Measurements from ENCODE around the gene LILRB4.
"Not testable (repeated sequence)": the region's sequence is repeated elsewhere in the genome, so short reads cannot be mapped to it uniquely, and the experiment has no call there.

The LILRB4 gene

DNA sequence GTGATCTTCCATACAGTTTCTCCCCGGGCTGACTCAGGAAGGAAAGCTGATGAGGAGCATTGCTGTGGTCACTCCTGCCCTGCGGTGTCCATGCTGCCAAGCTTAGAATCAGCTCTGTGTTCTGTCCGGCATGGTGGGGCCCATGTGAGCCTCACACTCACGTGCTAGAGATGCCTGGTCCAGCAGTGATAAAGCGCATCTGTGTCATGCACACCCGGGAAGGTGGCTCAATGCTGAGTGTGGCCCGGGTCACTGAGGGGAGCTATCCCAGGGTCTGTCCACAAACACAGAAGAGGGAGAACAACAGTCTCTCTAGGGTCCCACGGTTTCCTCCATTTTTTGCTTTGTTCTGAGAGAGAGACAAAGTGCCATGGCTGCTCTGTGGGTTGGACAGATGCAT is 36.0 kb upstream of the LILRB4 start:
- no peak overlapping the region for H3K4me3 ChIP-seq (ENCODE audit: low read depth, low read length)
- TF ChIP-seq, protein P1, sequence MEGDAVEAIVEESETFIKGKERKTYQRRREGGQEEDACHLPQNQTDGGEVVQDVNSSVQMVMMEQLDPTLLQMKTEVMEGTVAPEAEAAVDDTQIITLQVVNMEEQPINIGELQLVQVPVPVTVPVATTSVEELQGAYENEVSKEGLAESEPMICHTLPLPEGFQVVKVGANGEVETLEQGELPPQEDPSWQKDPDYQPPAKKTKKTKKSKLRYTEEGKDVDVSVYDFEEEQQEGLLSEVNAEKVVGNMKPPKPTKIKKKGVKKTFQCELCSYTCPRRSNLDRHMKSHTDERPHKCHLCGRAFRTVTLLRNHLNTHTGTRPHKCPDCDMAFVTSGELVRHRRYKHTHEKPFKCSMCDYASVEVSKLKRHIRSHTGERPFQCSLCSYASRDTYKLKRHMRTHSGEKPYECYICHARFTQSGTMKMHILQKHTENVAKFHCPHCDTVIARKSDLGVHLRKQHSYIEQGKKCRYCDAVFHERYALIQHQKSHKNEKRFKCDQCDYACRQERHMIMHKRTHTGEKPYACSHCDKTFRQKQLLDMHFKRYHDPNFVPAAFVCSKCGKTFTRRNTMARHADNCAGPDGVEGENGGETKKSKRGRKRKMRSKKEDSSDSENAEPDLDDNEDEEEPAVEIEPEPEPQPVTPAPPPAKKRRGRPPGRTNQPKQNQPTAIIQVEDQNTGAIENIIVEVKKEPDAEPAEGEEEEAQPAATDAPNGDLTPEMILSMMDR (IDR thresholded peaks at IDR 0.05; ENCODE audit: insufficient read depth, low read length, missing control alignments) = no peak
- POLR2A ChIA-PET = interaction anchor here (0.7 kb wide), 1 partner anchor 89 kb away, joined by 3 read pairs; no protein-coding TSS in a partner anchor
- no peak for DNase-seq (ENCODE audit: low read depth, low spot score)
- CTCF ChIA-PET = no interaction called here

DNA sequence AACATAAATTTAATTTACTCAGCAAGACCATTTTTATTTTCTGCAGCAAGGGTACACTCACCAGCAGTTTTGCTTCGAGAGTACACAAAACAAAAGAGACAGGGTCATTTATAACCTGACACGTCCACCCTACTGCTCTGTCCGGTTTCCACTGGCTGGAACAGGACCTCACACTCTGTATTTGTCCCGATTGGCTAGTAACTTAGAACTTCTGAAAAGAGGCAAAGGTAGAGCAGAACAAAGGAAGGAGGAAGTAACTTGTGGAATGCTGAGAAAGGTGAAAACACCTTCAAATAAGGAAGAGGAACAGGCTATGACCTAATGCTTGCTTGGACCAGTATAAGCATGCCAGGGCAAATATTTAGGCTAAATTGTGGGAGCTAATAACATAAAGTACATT is 34.9 kb upstream of the LILRB4 start:
- CTCF ChIA-PET; DNase-seq (ENCODE audit: low read depth, low spot score); POLR2A ChIA-PET; H3K4me3 ChIP-seq (ENCODE audit: low read depth, low read length): not testable (repeated sequence)

DNA sequence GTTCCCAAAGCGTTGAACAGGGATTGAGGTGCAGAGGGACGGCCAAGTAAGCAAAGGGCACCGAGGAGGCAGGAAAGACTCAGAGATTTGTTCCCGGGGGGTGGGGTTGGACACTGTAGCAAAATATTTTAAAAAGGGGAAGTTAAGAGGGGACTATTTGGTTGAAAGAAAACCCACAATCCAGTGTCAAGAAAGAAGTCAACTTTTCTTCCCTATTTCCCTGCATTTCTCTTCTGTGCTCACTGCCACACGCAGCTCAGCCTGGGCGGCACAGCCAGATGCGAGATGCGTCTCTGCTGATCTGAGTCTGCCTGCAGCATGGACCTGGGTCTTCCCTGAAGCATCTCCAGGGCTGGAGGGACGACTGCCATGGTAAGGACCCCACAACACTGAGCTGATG is 32.5 kb upstream of the LILRB4 start, which contains the start of gene LILRB1:
Gene LILRB1, plus strand, starts transcription at position 223 of the 400 bp plus-strand sequence. CDS start 590 bp downstream, outside the sequence.
- POLR2A ChIA-PET; H3K4me3 ChIP-seq (ENCODE audit: low read depth, low read length); DNase-seq (ENCODE audit: low read depth, low spot score); CTCF ChIA-PET: not testable (repeated sequence)

DNA sequence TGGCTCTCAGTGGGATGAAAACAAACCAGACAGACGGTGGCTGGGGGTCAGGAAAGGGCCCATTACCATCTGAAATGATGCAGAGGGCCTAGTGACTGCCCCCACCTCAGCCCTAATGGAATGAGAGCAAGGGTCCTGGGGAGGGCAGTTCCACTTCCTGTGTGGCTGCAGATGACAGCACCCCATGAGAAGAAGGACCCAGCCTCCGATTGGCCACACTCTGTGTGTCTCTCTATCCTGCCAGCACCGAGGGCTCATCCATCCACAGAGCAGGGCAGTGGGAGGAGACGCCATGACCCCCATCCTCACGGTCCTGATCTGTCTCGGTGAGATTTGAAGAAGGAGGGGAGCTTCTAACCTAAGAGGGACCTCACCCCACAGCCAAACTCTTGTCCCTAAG is 32.0 kb upstream of the LILRB4 start:
- no peak for DNase-seq (ENCODE audit: low read depth, low spot score)
- CTCF ChIA-PET = no interaction called here
- POLR2A ChIA-PET = no interaction called here
- H3K4me3 ChIP-seq (ENCODE audit: low read depth, low read length) = no peak overlapping the region
- TF ChIP-seq, protein P1 (IDR thresholded peaks at IDR 0.05; ENCODE audit: insufficient read depth, low read length, missing control alignments) = no peak

DNA sequence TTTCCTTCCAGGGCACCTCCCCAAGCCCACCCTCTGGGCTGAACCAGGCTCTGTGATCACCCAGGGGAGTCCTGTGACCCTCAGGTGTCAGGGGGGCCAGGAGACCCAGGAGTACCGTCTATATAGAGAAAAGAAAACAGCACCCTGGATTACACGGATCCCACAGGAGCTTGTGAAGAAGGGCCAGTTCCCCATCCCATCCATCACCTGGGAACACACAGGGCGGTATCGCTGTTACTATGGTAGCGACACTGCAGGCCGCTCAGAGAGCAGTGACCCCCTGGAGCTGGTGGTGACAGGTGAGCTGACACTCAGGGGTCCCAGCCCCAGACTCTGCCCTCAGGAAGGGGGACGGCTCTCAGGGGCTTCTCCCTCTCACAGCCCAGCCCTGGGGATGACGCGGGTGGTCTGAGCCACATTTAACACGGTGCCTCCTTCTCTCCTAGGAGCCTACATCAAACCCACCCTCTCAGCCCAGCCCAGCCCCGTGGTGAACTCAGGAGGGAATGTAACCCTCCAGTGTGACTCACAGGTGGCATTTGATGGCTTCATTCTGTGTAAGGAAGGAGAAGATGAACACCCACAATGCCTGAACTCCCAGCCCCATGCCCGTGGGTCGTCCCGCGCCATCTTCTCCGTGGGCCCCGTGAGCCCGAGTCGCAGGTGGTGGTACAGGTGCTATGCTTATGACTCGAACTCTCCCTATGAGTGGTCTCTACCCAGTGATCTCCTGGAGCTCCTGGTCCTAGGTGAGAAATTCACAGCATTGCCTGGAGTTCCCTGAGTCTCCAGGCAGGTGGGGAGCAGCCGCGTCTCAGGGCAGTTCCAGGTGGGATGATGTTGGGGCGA is 31.1 kb upstream of the LILRB4 start:
- DNase-seq (ENCODE audit: low read depth, low spot score); CTCF ChIA-PET; POLR2A ChIA-PET; H3K4me3 ChIP-seq (ENCODE audit: low read depth, low read length): not testable (repeated sequence)

DNA sequence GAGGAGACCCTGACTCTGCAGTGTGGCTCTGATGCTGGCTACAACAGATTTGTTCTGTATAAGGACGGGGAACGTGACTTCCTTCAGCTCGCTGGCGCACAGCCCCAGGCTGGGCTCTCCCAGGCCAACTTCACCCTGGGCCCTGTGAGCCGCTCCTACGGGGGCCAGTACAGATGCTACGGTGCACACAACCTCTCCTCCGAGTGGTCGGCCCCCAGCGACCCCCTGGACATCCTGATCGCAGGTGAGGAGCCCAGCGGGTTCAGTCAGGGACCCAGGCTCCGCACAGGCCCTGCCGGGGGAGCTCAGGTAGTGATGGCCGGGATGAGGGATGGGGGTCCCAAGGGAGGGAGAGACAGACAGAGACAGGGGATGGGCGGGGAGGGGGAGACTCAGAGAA is 30.3 kb upstream of the LILRB4 start:
- H3K4me3 ChIP-seq (ENCODE audit: low read depth, low read length); DNase-seq (ENCODE audit: low read depth, low spot score); CTCF ChIA-PET; POLR2A ChIA-PET: not testable (repeated sequence)

DNA sequence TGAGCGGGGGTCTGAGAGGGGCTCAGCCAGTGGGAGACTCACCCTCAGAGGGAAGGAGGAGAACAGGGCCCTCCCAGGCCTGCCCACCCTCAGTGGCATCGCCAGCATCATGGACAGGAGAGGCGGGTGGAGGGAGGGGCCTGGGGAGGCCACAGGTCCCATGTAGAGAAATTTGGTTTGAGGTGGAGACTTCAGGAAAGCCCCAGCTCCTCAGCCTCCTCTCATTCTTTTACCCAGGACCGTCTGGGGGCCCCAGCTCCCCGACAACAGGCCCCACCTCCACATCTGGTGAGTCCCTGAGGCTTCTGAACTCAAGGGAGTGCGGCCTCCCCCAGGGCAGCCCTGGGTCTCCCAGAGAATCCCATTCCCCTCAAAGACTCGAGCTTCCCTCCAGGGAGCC is 29.4 kb upstream of the LILRB4 start:
- TF ChIP-seq, protein P1 (IDR thresholded peaks at IDR 0.05; ENCODE audit: insufficient read depth, low read length, missing control alignments) = no peak
- ChIA-PET POLR2A (no interaction called here), CTCF (no interaction called here)
- DNase-seq (ENCODE audit: low read depth, low spot score) = no peak
- H3K4me3 ChIP-seq (ENCODE audit: low read depth, low read length) = no peak overlapping the region

DNA sequence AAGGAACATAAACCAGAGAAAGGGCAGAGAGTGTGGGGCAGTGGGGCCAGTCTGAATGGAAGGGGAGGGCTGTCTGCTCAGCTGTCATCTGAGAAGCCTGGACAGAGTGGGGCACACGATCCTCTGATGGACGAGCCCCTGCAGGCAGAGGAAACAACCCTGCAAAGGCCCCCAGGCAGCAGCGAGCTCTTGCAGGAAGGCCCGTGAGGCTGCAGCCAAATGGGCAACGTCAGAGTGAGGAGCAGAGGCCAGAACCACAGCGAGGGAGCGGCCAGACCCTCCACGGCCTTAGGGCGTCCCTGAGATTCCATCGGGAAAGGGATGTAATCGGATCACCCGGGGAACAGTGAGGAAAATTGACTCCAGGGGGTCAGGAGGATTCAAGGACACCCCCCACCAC is 26.7 kb upstream of the LILRB4 start:
- CTCF ChIA-PET; DNase-seq (ENCODE audit: low read depth, low spot score); POLR2A ChIA-PET; H3K4me3 ChIP-seq (ENCODE audit: low read depth, low read length): not testable (repeated sequence)

DNA sequence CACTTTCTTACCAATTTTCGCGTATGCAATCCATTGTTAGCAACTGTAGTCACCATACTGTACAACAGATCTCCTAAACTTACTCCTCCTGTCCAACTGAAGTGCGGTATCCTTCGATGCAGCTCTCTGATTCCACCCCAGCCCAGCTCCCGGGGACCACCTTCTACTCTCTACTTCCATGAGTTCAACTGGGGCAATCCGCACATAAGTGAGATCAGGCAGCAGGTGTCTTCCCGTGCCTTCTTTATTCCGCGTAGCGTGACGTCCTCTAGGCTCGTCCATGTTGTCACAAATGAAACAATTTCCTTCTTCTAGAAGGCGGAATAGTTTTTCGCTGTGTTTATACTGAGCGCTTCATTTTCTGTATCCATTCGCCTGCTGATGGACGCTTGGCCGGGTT is 24.1 kb upstream of the LILRB4 start:
- POLR2A ChIA-PET = no interaction called here
- TF ChIP-seq, protein P1 (IDR thresholded peaks at IDR 0.05; ENCODE audit: insufficient read depth, low read length, missing control alignments) = no peak
- no peak overlapping the region for H3K4me3 ChIP-seq (ENCODE audit: low read depth, low read length)
- DNase-seq (ENCODE audit: low read depth, low spot score) = no peak
- CTCF ChIA-PET = interaction anchor here (1.4 kb wide), 1 partner anchor 14 kb away, joined by 3 read pairs; no protein-coding TSS in a partner anchor

DNA sequence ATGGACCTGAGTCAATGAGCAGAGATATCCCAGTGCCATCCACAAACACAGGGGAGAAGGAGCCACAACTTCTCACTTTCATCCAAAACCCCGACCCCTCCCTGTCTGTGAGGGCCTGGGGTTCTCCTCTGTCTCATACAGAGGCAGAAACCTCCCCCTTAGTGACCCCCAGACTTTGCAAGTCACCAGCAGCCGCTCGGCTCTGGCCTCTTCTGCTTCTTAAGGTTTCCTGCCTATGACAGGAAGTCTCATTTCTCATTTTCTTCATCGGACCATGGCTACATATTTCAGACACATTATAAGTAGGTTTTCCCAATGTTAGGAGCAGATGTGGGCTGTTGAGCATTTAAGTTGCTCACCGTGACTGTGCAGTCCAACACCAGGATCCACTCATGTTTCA is 19.8 kb upstream of the LILRB4 start:
- DNase-seq (ENCODE audit: low read depth, low spot score); POLR2A ChIA-PET; H3K4me3 ChIP-seq (ENCODE audit: low read depth, low read length); CTCF ChIA-PET: not testable (repeated sequence)

DNA sequence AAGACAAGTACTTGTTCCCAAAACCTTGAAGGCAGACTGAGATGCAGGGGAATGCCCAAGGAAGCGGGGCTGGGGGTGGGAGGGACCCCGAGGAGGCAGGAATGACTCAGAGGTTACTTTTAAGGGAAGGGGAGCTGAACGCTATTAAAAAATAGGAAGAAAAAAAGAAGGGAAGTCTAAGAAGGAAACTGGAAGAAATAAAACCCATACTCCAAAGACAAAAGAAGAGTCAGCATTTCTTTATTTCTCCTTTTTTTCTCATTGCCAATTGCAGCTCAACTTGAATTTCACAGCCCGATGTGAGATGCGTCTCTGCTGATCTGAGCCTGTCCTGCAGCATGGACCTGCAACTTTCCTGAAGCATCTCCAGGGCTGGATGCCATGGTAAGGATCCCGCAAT is 19.2 kb upstream of the LILRB4 start:
- DNase-seq (ENCODE audit: low read depth, low spot score); CTCF ChIA-PET; H3K4me3 ChIP-seq (ENCODE audit: low read depth, low read length); POLR2A ChIA-PET: not testable (repeated sequence)

Data from AG04449 (cell line).